ENCODE measurements around the gene VPS33A.

DNA sequence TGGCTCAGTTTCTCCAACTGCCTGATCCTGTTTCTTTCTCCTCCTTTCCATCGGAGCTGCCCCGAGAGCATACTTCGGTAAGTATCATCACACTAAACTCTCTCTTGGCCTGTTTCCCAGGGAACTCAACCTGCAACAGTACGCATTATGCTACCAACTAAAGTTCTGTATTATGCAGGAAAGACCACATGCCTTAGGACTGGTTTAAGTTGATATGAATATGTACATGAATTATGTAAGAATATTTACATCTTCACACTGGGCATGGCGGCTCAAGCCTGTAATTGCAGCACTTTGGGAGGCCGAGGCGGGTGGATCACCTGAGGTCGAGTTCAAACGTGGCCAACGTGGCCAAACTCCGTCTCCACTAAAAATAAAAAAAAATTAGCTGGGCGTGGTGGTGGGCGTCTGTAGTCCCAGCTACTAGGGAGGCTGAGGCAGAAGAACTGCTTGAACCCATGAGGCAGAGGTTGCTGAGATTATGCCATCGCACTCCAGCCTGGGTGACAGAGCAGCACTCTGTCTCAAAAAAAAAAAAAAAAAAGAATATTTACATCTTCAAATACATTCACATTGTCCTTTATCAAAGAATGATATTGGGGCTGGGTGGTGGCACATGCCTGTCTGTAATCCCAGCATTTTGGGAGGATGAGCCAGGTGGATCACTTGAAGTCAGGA is 31.9 kb upstream of the VPS33A start:
- TF ChIP-seq FOXP2 (optimal IDR thresholded peaks at IDR 0.05; ENCODE audit: borderline replicate concordance, extremely low read depth, extremely low read length, insufficient read depth) (no peak), POLR2AphosphoS5 (IDR thresholded peaks at IDR 0.05; ENCODE audit: low read depth, low read length) (no peak)
- TF ChIP-seq, protein P1, sequence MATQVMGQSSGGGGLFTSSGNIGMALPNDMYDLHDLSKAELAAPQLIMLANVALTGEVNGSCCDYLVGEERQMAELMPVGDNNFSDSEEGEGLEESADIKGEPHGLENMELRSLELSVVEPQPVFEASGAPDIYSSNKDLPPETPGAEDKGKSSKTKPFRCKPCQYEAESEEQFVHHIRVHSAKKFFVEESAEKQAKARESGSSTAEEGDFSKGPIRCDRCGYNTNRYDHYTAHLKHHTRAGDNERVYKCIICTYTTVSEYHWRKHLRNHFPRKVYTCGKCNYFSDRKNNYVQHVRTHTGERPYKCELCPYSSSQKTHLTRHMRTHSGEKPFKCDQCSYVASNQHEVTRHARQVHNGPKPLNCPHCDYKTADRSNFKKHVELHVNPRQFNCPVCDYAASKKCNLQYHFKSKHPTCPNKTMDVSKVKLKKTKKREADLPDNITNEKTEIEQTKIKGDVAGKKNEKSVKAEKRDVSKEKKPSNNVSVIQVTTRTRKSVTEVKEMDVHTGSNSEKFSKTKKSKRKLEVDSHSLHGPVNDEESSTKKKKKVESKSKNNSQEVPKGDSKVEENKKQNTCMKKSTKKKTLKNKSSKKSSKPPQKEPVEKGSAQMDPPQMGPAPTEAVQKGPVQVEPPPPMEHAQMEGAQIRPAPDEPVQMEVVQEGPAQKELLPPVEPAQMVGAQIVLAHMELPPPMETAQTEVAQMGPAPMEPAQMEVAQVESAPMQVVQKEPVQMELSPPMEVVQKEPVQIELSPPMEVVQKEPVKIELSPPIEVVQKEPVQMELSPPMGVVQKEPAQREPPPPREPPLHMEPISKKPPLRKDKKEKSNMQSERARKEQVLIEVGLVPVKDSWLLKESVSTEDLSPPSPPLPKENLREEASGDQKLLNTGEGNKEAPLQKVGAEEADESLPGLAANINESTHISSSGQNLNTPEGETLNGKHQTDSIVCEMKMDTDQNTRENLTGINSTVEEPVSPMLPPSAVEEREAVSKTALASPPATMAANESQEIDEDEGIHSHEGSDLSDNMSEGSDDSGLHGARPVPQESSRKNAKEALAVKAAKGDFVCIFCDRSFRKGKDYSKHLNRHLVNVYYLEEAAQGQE (IDR thresholded peaks at IDR 0.05; ENCODE audit: insufficient read depth in 1 of 2, low read depth in 2 of 2, low read length in 2 of 2): no peak

All from PFSK-1 (cell line).